Endothelial cell of umbilical vein (primary cell): ENCODE results near the gene DACT2. TPM values are rescaled to one million over a fixed set of nuclear protein-coding genes. Genes with fewer than 3 reads are reported as not detected.

Experiments used
- BruUV-seq: library from RNA; stranded (reverse); fragments of 400-500 nt; replicated peaks from 2 replicates; lab custom pipeline; 2021; lab: Mats Ljungman, UMichigan
- CTCF ChIA-PET: fragments of 300-600, 350-600 bp; sonication (Branson Sonifier 250); formaldehyde crosslinking; loops from one replicate; lab custom pipeline; 2021; ENCODE audit warnings: antibody characterized with exemption, inconsistent platforms; lab: Charles Lee
- POLR2A ChIA-PET: fragments of 300-600, 350-600 bp; sonication (Branson Sonifier 250); formaldehyde crosslinking; loops from one replicate; lab custom pipeline; 2021; ENCODE audit warnings: antibody characterized with exemption, inconsistent platforms; lab: Charles Lee
- DNase-seq: peaks from one replicate; pipeline ENCODE4 v3.0.0-alpha.2; 2011; ENCODE audit warnings: low read depth, low spot score
- FAIRE-seq: peaks from 2 replicates; lab custom pipeline; 2011; peaks lifted over from hg19 to GRCh38; lab: Jason Lieb, UNC
- H2AFZ ChIP-seq: 2 replicates; pipeline ENCODE4 v1.6.0; 2012; ENCODE audit warnings: low read depth, low read length, control low read depth, inconsistent platforms
- H3K27ac ChIP-seq: 2 replicates; pipeline ENCODE4 v1.5.1; 2011; ENCODE audit warnings: low read depth, mild to moderate bottlenecking, control low read depth, low read length, moderate library complexity; ENCODE audit not compliant: insufficient read depth
- H3K27me3 ChIP-seq, 2 experiments: 2 replicates each; pipeline versions ENCODE4 v1.6.0 to v1.6.1; 2011; ENCODE audit warnings: low read length in 2 of 2, mixed read lengths in 1 of 2; ENCODE audit not compliant: control insufficient read depth in 2 of 2, insufficient read depth in 2 of 2
- H3K36me3 ChIP-seq, 2 experiments: 2 replicates in 1 of 2; 3 replicates in 1 of 2; pipeline ENCODE4 v1.5.1; 2011; ENCODE audit warnings: low read length in 2 of 2, mild to moderate bottlenecking in 1 of 2, moderate library complexity in 1 of 2; ENCODE audit not compliant: control insufficient read depth in 2 of 2, insufficient read depth in 2 of 2; ENCODE audit errors: extremely low read depth in 1 of 2
- H3K4me1 ChIP-seq: 3 replicates; pipeline ENCODE4 v1.5.1; 2011; ENCODE audit warnings: mild to moderate bottlenecking, low read length; ENCODE audit not compliant: control insufficient read depth, insufficient read depth; ENCODE audit errors: extremely low read depth
- H3K4me2 ChIP-seq: 2 replicates; pipeline ENCODE4 v1.6.1; 2011; ENCODE audit warnings: low read length, control low read depth, mixed read lengths; ENCODE audit not compliant: insufficient read depth
- H3K4me3 ChIP-seq, 3 experiments: fragments of 200-600 bp in 1 of 3; sonication (generic), shearing (Covaris generic) in 1 of 3; replicated peaks in 1 of 3; 2 replicates each; pipeline ENCODE4 v1.5.1; 2011 to 2016; ENCODE audit warnings: control low read depth in 3 of 3, low read length in 3 of 3, mild to moderate bottlenecking in 2 of 3, inconsistent platforms in 1 of 3, low read depth in 1 of 3, moderate library complexity in 1 of 3; ENCODE audit not compliant: insufficient read depth in 1 of 3
- H3K79me2 ChIP-seq: 2 replicates; pipeline ENCODE4 v1.6.0; 2012; ENCODE audit warnings: low read length, inconsistent platforms; ENCODE audit not compliant: control insufficient read depth, insufficient read depth
- H3K9ac ChIP-seq: replicated peaks from 2 replicates; pipeline ENCODE3; 2011; ENCODE audit warnings: low read length, control low read depth; ENCODE audit not compliant: insufficient read depth; ENCODE audit errors: extremely low read depth
- H3K9me1 ChIP-seq: replicated peaks from 3 replicates; pipeline ENCODE4 v1.6.0; 2011; ENCODE audit warnings: mild to moderate bottlenecking, low read length; ENCODE audit not compliant: control insufficient read depth, insufficient read depth; ENCODE audit errors: extremely low read depth
- H3K9me3 ChIP-seq: replicated peaks from 2 replicates; pipeline ENCODE4 v1.5.1; 2012; ENCODE audit warnings: low read length, inconsistent platforms; ENCODE audit not compliant: control insufficient read depth, insufficient read depth
- H4K20me1 ChIP-seq: replicated peaks from 2 replicates; pipeline ENCODE3; 2011; ENCODE audit warnings: mild to moderate bottlenecking, low read length; ENCODE audit not compliant: control insufficient read depth, insufficient read depth; ENCODE audit errors: extremely low read depth
- EZH2 ChIP-seq: IDR thresholded peaks from 2 replicates; pipeline ENCODE4 v1.6.1; 2012; ENCODE audit warnings: borderline replicate concordance, low read depth, mild to moderate bottlenecking, moderate library complexity, low read length, inconsistent platforms; ENCODE audit not compliant: severe bottlenecking
- FOS ChIP-seq: IDR thresholded peaks from 2 replicates; pipeline ENCODE4 v1.6.1; 2011; ENCODE audit warnings: mild to moderate bottlenecking, low read length, moderate library complexity, borderline replicate concordance; ENCODE audit not compliant: insufficient read depth
- GATA2 ChIP-seq: IDR thresholded peaks from 2 replicates; pipeline ENCODE4 v1.7.0; 2011; ENCODE audit warnings: low read depth, mild to moderate bottlenecking, moderate library complexity, mixed read lengths, low read length; ENCODE audit not compliant: insufficient read length, insufficient read depth
- JUN ChIP-seq: IDR thresholded peaks from 2 replicates; pipeline ENCODE4 v1.6.1; 2011; ENCODE audit warnings: borderline replicate concordance, low read depth; ENCODE audit not compliant: insufficient read length, insufficient read depth
- MYC ChIP-seq: IDR thresholded peaks from one replicate; pipeline ENCODE4 v1.6.1; 2011; ENCODE audit warnings: mild to moderate bottlenecking, low read depth, low read length
- POLR2A ChIP-seq: IDR thresholded peaks from 2 replicates; pipeline ENCODE4 v1.6.1; 2012; ENCODE audit warnings: low read depth, mild to moderate bottlenecking, control low read depth, low read length
- POLR2AphosphoS5 ChIP-seq: IDR thresholded peaks from 2 replicates; pipeline ENCODE4 v1.6.1; 2012; ENCODE audit warnings: low read depth, mild to moderate bottlenecking, control low read depth, low read length, moderate library complexity; ENCODE audit not compliant: insufficient read depth
- dilution Hi-C: fragments of 300-500 bp; cut with MboI; formaldehyde crosslinking; loops from one replicate; pipeline ENCODE4 v1.15.0; 2019; ENCODE audit warnings: low sequenced_read_pairs; ENCODE audit not compliant: extremely low pct_ligation_motif_present
- intact Hi-C: fragments of 100-400 bp; cut with micrococcal nuclease; formaldehyde crosslinking; loops from one replicate; pipeline ENCODE4 v1.10.0; 2022
- polyA plus RNA-seq, 4 experiments: library from polyadenylated mRNA; depleted of rRNA in 3 of 4; stranded (reverse) in 3 of 4; unstranded in 1 of 4; fragments of >200 nt; gene quantifications; 2 replicates each; pipeline versions ENCODE4 v1.2.1 to v1.2.3, GENCODE V29; 2011 to 2012; ENCODE audit warnings: missing spikeins in 1 of 4
- total RNA-seq: library from RNA; stranded (reverse); gene quantifications from 2 replicates; pipeline ENCODE4 v1.2.3, GENCODE V29; 2021
- TF ChIP-seq, protein P1 (sequence below): IDR thresholded peaks from 2 replicates; pipeline ENCODE4 v1.6.1; 2011; ENCODE audit not compliant: insufficient read depth, insufficient read length
- TF ChIP-seq, protein P2 (sequence below), 2 donors: IDR thresholded peaks; 1 replicate in 1 of 2; 2 replicates in 1 of 2; pipeline ENCODE4 v1.5.1; 2011; ENCODE audit warnings: low read length in 2 of 2, mild to moderate bottlenecking in 2 of 2, moderate library complexity in 2 of 2, control low read depth in 1 of 2, inconsistent platforms in 1 of 2, low read depth in 1 of 2; ENCODE audit not compliant: insufficient read depth in 1 of 2; ENCODE audit errors: extremely low read depth in 1 of 2

The DACT2 gene
- total and polyA plus RNA-seq, 2 donors (not counting 3 experiments of a cell fraction or from before 2014, with no cell fraction given) = not detected

DNA sequence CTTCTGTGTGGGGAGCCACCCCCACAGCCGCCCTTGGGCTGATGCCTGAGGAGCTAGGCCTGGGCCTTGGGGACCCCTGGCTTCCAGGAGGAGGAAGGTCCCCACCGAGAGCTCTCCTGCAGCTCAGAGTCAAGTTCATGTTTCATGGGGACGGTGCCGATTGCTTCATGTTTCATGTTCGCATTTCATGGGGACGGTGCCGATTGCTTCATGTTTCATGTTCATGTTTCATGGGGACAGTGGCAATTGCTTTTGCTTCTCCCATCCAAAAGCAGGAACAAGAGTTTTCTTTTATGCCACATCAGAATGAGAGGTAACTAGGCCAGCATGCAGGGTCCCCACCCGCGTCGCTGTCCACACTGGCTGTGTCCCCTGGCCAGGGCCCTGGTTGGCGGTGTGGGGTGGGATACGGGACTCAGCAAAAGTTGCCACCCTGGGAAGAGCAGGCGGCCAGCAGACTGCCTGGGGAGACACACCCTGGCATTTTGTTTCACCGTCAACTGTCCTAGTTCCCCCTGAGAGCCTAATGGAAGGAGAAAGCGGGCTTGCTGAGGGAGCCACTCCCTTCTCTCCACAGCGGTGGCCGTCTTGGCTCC is 46.0 kb downstream of the DACT2 start:
- Histone ChIP-seq H3K4me1 (no peaks in the 10 kb centered on the region), H3K27ac (no peak overlapping the region), H3K9me3 (no peaks in the 10 kb centered on the region), H3K9me1 (no peaks in the 10 kb centered on the region), H3K4me2 (no peak overlapping the region), H4K20me1 (no peaks in the 10 kb centered on the region), H3K36me3 (no peaks in the 10 kb centered on the region), H3K79me2 (no peaks in the 10 kb centered on the region), H3K4me3 (no peak overlapping the region), H3K27me3 (no peaks in the 10 kb centered on the region), H3K9ac (no peak overlapping the region), H2AFZ (no peak overlapping the region)
- no TSS peak for BruUV-seq
- CTCF ChIA-PET = no interaction called here
- no peak for FAIRE-seq
- TF ChIP-seq POLR2AphosphoS5 (no peak), MYC (no peak), GATA2 (no peak), EZH2 (no peak), FOS (no peak), POLR2A (no peak), JUN (no peak)
- TF ChIP-seq, protein P1, sequence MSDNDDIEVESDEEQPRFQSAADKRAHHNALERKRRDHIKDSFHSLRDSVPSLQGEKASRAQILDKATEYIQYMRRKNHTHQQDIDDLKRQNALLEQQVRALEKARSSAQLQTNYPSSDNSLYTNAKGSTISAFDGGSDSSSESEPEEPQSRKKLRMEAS = no peak
- TF ChIP-seq, protein P2, sequence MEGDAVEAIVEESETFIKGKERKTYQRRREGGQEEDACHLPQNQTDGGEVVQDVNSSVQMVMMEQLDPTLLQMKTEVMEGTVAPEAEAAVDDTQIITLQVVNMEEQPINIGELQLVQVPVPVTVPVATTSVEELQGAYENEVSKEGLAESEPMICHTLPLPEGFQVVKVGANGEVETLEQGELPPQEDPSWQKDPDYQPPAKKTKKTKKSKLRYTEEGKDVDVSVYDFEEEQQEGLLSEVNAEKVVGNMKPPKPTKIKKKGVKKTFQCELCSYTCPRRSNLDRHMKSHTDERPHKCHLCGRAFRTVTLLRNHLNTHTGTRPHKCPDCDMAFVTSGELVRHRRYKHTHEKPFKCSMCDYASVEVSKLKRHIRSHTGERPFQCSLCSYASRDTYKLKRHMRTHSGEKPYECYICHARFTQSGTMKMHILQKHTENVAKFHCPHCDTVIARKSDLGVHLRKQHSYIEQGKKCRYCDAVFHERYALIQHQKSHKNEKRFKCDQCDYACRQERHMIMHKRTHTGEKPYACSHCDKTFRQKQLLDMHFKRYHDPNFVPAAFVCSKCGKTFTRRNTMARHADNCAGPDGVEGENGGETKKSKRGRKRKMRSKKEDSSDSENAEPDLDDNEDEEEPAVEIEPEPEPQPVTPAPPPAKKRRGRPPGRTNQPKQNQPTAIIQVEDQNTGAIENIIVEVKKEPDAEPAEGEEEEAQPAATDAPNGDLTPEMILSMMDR (IDR thresholded peaks at IDR 0.05; ENCODE audit: extremely low read depth in 1 of 2, insufficient read depth in 1 of 2, low read depth in 1 of 2, low read length in 2 of 2) = no peak
- POLR2A ChIA-PET = no interaction called here
- dilution Hi-C loops (no loop called here), intact Hi-C loops (no loop called here)
- DNase-seq = no peak
